SK-N-MC (cell line): Measurements from ENCODE around the gene NFE2L1.
A peak's percentile ranks its signal among the peaks of the same experiment; 100 is the strongest.

Source experiments
- DNase-seq: peaks from one replicate; pipeline ENCODE4 v3.0.0-alpha.2; 2011; ENCODE audit warnings: low read depth, low spot score
- H3K27ac ChIP-seq: fragments of 200-600 bp; sonication (generic); 2 replicates; pipeline ENCODE4 v1.5.1; 2016; ENCODE audit warnings: mixed run types
- H3K36me3 ChIP-seq: fragments of 200-600 bp; sonication (generic); 2 replicates; pipeline ENCODE4 v1.6.1; 2017; ENCODE audit warnings: antibody characterized with exemption, low read length, mixed read lengths; ENCODE audit not compliant: insufficient read depth
- H3K4me3 ChIP-seq: fragments of 200-600 bp; sonication (generic); 2 replicates; pipeline ENCODE4 v1.5.1; 2016
- H3K9ac ChIP-seq: fragments of 200-600 bp; sonication (generic); 2 replicates; pipeline ENCODE4 v1.8.0; 2017; ENCODE audit warnings: mixed run types, mixed read lengths; ENCODE audit not compliant: insufficient read length
- H3K9me3 ChIP-seq: fragments of 200-600 bp; sonication (generic); 2 replicates; pipeline ENCODE4 v1.6.1; 2017; ENCODE audit warnings: low read depth, mild to moderate bottlenecking, antibody characterized with exemption, low read length, moderate library complexity, mixed read lengths
- EZH2 ChIP-seq: fragments of 200-600 bp; sonication (generic); IDR thresholded peaks from one replicate; pipeline ENCODE4 v1.6.1; 2017; ENCODE audit warnings: antibody characterized with exemption
- FOXP2 ChIP-seq: optimal IDR thresholded peaks from 2 replicates; pipeline ENCODE3; 2011; ENCODE audit warnings: mild to moderate bottlenecking, moderate library complexity; ENCODE audit not compliant: insufficient read depth; ENCODE audit errors: extremely low read length, control extremely low read depth
- POLR2AphosphoS5 ChIP-seq: IDR thresholded peaks from 2 replicates; pipeline ENCODE4 v1.6.1; 2012; ENCODE audit warnings: mild to moderate bottlenecking, low read depth, low read length, borderline replicate concordance

NFE2L1 gene

GRCh38 chr17:48057626-48058025 lies 9.5 kb downstream of the NFE2L1 start:
- peak overlapping the region; percentile 96; the same call in 1 of the 2 replicates for H3K27ac ChIP-seq
- TF ChIP-seq FOXP2 (no peak), POLR2AphosphoS5 (no peak), EZH2 (no peak)
- peaks cover 82% of the 10 kb centered on the region for H3K36me3 ChIP-seq
- no peak for DNase-seq
- no peak overlapping the region for H3K4me3 ChIP-seq
- no peaks in the 10 kb centered on the region for H3K9me3 ChIP-seq
- no peak overlapping the region for H3K9ac ChIP-seq

GRCh38 chr17:48058393-48059124 lies 10.4 kb downstream of the NFE2L1 start:
- Histone ChIP-seq H3K36me3 (peaks cover 84% of the 10 kb centered on the region), H3K4me3 (no peak overlapping the region), H3K9me3 (no peaks in the 10 kb centered on the region), H3K9ac (no peak overlapping the region), H3K27ac (peak overlapping the region; percentile 35; the same call in 1 of the 2 replicates)
- no peak for DNase-seq
- TF ChIP-seq FOXP2 (no peak), EZH2 (no peak), POLR2AphosphoS5 (no peak)

DNA sequence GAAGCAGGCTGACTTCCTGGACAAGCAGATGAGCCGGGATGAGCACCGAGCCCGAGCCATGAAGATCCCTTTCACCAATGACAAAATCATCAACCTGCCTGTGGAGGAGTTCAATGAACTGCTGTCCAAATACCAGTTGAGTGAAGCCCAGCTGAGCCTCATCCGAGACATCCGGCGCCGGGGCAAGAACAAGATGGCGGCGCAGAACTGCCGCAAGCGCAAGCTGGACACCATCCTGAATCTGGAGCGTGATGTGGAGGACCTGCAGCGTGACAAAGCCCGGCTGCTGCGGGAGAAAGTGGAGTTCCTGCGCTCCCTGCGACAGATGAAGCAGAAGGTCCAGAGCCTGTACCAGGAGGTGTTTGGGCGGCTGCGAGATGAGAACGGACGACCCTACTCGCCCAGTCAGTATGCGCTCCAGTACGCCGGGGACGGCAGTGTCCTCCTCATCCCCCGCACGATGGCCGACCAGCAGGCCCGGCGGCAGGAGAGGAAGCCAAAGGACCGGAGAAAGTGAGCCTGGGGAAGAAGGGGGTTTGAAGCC lies 11.0 kb downstream of the NFE2L1 start:
- DNase-seq = no peak
- TF ChIP-seq POLR2AphosphoS5 (no peak; the same call in 1 of the 2 replicates), EZH2 (no peak), FOXP2 (no peak)
- Histone ChIP-seq H3K9ac (no peak overlapping the region), H3K36me3 (peaks cover 82% of the 10 kb centered on the region), H3K9me3 (no peaks in the 10 kb centered on the region), H3K27ac (peak overlapping the region; percentile 35; the same call in 1 of the 2 replicates), H3K4me3 (no peak overlapping the region)

DNA sequence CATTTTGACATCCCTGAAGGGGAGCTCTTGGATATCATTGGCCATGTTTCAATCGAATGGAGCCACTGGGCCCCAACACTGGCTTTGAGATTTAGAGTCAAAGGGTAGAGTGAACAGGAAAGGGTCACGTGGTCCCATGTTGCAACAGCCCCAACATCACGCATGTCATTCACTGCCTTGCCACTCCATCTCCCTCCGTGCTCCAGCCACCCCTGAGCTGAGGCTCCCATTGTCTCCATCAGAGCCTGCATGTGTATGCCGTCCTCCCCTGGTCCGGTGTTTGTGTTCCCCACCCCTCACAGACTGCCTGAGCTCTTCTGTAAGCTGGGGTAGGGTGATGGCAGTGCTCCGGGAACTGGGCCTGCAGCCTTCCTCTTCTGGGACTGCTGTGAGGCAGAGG lies 12.1 kb downstream of the NFE2L1 start:
- H3K9ac ChIP-seq = no peak overlapping the region
- no peak for TF ChIP-seq EZH2
- TF ChIP-seq FOXP2 = no peak
- no peak for TF ChIP-seq POLR2AphosphoS5
- no peak for DNase-seq
- H3K27ac ChIP-seq = peak overlapping the region; percentile 73; the same call in 1 of the 2 replicates
- no peaks in the 10 kb centered on the region for H3K9me3 ChIP-seq
- no peak overlapping the region for H3K4me3 ChIP-seq
- H3K36me3 ChIP-seq = peaks cover 87% of the 10 kb centered on the region

- Histone ChIP-seq H3K9me3 (no peaks in the 10 kb centered on the region), H3K9ac (no peak overlapping the region), H3K36me3 (peaks cover 90% of the 10 kb centered on the region), H3K4me3 (no peak overlapping the region), H3K27ac (no peak overlapping the region)
- no peak for DNase-seq
- TF ChIP-seq POLR2AphosphoS5 (no peak), EZH2 (no peak)
Observed at GRCh38 chr17:48062273-48062672, 14.1 kb downstream of the NFE2L1 start.

- H3K36me3 ChIP-seq = peaks cover 83% of the 10 kb centered on the region
Observed at GRCh38 chr17:48064638-48065037, 16.5 kb downstream of the NFE2L1 start.

GRCh38 chr17:48066192-48066591 lies 18.0 kb downstream of the NFE2L1 start:
- DNase-seq = no peak
- TF ChIP-seq EZH2 (no peak), POLR2AphosphoS5 (no peak), FOXP2 (no peak)
- Histone ChIP-seq H3K27ac (peak overlapping the region; percentile 61; the same call in 1 of the 2 replicates), H3K9me3 (no peaks in the 10 kb centered on the region), H3K36me3 (peaks cover 85% of the 10 kb centered on the region), H3K9ac (no peak overlapping the region), H3K4me3 (no peak overlapping the region)

More at GRCh38 chr17:48064638-48065037, 16.5 kb downstream of the NFE2L1 start:
- Histone ChIP-seq H3K9me3 (no peaks in the 10 kb centered on the region), H3K4me3 (no peak overlapping the region), H3K9ac (no peak overlapping the region), H3K27ac (peak overlapping the region; percentile 45; the same call in 1 of the 2 replicates)
- TF ChIP-seq POLR2AphosphoS5 (no peak), EZH2 (no peak), FOXP2 (no peak)
- no peak for DNase-seq

- Histone ChIP-seq H3K9me3 (no peaks in the 10 kb centered on the region), H3K4me3 (no peak overlapping the region), H3K9ac (no peak overlapping the region), H3K27ac (peak overlapping the region; percentile 61; the same call in 1 of the 2 replicates), H3K36me3 (peaks cover 85% of the 10 kb centered on the region)
- TF ChIP-seq POLR2AphosphoS5 = no peak
- TF ChIP-seq FOXP2 = no peak
- TF ChIP-seq EZH2 = no peak
- DNase-seq = no peak
Observed at GRCh38 chr17:48066656-48067055, 18.5 kb downstream of the NFE2L1 start.
